Erythroblast (primary cell): Measurements from ENCODE around the gene ATF6.
A peak's percentile ranks its signal among the peaks of the same experiment; 100 is the strongest.

Source experiments
- DNase-seq, 2 experiments: peaks; one replicate each; lab custom pipeline; 2025; lab: John Stamatoyannopoulos, UW
- GATA1 ChIP-seq: IDR thresholded peaks from 2 replicates; pipeline ENCODE4 v1.6.1; 2011; ENCODE audit warnings: low read depth, mild to moderate bottlenecking, control low read depth, low read length, moderate library complexity
- POLR2A ChIP-seq: IDR thresholded peaks from 2 replicates; pipeline ENCODE4 v1.6.1; 2011; ENCODE audit warnings: mild to moderate bottlenecking, low read length

The ATF6 gene

DNA sequence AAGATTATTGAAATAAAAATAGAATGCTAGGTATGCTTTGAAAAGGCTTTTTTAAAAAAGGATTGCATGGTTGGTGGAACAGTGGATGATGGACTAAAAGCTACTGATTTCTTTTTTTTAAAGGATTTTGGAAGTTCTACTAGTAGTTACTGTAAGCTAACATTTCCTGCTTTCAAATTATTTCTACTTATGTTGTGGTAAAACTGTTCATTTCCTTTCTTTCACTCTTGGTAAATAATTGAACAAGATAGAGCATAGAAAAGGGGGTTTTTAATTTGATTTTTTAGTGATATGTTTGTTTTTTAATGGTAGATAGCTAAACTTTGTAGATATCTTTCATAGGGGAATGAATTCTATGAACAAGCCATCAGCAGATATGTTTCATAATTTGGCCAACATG lies 153.1 kb downstream of the ATF6 start:
- TF ChIP-seq POLR2A (no peak), GATA1 (no peak)

DNA sequence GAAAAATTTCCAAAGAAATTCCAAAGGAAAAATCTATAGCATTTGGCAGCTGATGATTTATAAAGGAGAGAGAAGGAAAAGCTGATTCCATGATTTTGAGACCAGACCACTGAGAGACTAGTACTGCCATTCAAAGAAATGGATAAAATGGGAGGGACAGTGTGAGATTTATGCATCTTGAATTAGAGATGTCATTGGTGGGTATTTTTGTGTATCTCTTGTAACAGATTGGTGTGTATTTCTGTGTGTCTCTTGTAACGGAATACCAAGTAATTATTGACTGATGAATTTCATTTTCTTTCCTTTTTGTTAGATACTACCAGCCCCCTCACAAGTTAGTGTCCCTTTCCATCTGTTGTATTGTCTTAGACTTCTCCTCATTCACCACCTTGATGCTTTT lies 155.4 kb downstream of the ATF6 start:
- no peak for DNase-seq
- no peak for TF ChIP-seq POLR2A
- no peak for TF ChIP-seq GATA1

More for the DNA sequence above, 153.1 kb downstream of the ATF6 start:
- DNase-seq = no peak

DNA sequence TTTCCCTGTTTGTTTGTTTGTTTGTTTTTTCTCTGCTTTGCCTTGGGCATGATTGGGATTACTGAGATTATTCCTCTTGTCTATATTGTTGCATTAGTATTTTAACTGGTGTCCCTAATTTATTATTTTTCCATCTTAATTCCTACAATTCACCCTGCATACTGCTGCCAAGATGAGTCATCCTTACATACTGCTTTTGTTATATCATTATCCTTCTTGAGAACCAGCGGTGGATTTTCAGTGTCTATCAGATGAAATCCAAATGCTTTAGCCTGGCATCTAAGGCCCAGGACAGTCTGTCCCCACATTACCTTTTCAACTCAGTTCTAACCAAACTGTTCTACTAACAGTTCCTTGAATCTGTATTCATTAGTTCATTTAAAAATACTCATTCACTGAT lies 155.9 kb downstream of the ATF6 start:
- TF ChIP-seq POLR2A = no peak
- TF ChIP-seq GATA1 = no peak
- DNase-seq = no peak

DNA sequence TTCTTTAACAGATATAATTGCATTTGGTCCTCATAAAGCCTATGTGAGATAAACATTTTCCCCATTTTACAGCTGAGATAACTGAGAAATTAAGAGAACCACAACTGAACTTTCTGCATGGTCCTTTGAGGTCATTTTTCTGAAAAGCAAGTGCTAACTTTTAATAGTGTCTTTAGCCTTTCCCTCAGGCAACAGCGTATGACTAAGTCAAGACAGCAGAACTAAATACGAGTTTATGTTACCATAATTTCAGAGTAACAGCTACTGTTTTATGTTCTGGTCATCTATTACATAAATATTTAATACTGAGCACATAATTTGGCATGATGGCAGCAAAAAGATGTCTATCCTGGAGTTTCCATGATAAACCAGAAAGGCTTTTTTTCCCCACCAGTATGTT lies 161.9 kb downstream of the ATF6 start:
- TF ChIP-seq POLR2A (no peak), GATA1 (no peak)
- no peak for DNase-seq

DNA sequence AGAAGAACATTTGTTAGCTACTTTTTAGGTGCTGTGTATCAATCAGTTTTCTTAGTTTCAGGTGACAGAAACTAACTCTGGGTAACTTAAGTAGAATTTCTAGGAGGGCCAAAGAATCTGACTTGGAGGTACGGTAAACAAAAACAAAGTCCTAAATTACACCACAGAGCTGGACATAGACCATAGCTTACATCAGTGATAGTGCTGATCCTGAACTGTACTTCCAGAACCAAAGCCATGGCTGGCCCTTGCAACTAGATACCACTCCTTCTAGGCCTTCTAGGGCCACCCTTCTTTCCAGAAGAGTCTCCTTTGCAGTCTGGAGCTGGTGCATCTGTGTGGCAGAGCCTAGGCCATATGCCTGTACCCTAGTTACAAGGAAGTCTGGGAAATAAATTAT lies 163.0 kb downstream of the ATF6 start:
- no peak for TF ChIP-seq POLR2A
- no peak for TF ChIP-seq GATA1
- no peak for DNase-seq

DNA sequence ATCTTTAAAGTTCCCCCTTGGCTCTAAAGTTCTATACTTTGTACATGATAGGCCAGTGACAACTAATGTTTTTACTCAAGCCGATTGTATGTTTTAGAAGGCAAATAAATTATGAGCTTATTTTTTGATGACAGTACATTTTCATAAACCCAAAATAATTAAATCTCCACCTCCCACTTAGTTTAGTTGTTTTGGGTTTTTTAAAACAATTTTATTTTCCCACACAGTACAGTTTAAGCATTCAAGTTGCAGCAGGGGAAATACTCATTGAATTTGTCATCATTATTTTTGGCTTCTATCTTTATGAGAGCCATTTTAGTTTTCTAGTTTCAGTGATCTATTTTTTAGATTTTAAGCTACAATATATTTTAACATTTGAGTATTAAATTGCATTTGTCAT lies 163.9 kb downstream of the ATF6 start:
- DNase-seq = no peak

DNA sequence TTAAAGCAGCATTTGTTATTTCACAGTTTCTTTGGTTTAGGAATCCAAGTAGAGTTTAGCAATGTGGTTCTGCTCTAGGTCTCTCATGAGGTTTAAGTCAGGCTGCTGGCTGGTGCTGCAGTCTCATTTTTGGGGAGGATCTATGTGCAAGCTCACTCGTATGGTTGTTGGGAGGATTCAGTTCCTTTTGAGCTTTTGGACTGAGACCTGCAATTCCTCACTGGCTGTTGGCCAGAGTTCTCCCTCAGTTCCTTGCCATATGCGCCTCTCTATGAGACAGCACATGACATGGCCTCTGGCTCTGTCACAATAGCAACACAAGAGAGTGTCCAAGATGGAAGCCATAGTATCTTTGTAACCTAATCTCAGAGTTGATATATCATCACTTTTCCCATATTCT lies 166.5 kb downstream of the ATF6 start:
- TF ChIP-seq GATA1 = no peak
- TF ChIP-seq POLR2A = no peak
- DNase-seq = peak in 1 of 2 experiments; percentile 12

More for the DNA sequence above, 163.9 kb downstream of the ATF6 start:
- TF ChIP-seq POLR2A = no peak
- no peak for TF ChIP-seq GATA1

DNA sequence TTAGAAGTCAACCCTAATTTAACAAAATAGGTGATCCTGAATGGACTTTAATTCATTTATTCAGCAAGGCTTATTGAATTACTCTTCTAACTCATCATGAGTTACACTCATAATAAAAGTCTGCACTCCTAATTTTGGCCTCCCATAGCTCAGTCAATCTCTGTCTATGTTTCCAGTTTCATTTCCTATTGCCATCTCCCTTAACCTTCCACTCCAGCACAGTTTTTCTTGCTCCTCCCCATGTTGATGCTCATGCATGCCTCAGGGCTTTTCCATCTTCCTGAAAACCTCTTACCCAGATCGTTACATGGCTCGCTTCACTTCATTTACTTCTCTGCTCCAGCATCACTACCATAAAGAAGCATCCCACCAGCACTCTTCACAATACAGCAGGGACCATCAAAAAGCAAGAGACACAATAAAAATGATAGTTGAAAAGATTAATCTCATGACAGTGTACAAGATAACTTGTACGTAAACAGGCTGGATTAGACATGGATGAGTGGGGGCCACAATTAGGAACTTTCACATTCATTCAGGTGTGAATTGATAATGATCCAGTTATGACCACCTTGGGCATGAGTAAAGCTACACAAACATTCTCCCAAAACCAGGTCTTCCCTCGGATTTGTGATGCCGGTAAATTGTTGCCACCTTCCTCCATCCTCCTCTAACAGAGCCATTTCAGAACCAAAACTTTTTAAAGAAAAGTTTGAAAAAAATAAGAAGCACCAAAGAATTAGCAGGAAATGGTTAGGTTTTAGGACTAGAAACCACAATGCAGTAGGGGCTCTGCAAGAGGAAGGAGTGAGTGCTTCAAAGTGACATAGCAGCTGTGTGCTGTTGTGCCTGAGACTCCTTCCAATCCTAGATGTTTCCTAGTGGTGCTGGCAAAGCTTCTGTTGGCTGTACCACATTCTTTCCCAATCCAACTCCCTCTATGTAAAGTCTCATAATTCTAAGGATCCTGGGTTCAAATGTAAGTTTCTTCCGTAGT lies 167.8 kb downstream of the ATF6 start:
- no peak for TF ChIP-seq GATA1
- no peak for TF ChIP-seq POLR2A
- DNase-seq = no peak

DNA sequence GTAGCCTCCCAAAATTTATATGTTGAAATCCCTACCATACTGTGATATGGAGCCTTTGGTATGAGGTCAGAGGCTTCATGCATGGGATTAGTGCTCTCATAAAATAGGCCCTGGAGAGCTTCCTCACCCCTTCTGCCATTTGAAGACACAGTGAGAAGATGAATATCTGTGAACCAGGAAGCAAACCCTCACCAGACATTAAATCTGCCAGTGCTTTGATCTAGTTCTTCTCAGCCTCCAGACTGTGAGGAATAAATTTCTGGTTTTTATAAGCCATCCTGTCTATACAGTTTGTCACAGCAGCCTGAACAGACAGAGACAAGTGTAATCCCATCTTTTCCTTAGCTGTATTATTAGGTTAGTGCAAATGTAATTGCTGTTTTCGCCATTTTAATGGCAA lies 169.1 kb downstream of the ATF6 start:
- DNase-seq = no peak
- TF ChIP-seq POLR2A (no peak), GATA1 (no peak)

DNA sequence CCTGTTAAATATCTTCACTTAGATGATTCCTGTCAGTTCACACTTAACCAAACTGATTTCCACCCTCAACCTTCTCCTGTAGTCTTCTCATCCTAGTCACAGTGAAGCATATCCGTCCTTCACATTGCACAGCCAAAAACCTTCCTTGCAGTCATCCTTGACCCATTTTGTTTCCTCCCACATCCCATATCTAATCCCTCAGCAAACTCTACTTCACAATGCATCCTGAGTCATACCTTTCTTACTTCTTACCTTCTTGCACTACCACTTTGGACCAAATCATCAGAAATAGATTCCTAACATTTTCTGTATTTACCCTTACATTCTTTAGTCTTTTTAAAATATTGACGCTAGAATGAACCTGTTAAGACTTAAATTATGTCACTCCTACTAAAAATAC lies 170.7 kb downstream of the ATF6 start:
- TF ChIP-seq POLR2A (no peak), GATA1 (no peak)
- DNase-seq = no peak

DNA sequence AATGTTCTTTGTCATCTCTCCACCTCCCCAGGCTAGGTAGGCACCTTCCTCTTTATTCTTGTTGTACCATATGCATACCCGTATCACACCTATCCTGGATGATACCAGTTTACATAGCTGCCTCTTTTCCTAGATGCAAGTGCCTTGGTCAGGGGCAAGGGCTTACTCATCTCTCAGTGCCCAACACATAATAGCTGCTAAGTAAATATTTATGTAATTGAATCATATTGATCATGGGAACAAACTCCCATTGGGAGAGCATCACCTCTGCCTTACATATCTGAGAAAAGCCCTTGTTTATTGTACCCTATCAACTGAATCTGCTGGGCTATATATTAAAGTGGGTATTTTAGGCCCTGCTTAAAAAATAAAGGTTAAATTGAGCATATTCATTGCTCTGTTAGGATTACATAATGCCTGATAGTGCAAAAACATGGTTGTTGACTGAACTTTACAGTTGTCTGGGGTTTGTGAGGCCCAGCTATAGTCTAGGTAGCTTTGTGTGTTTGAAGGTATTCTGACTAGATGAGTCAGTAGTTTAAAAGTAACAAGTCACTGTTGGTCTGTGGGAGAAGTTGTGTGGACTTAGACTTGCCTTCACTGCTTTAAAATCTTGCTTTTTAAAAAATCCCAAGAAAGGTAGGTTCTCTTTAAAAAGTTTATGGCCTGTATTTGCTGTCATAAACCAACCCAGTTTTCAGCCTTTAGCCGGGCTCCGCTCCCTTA lies 174.9 kb downstream of the ATF6 start:
- DNase-seq = peak; percentile 21 to 46
- TF ChIP-seq POLR2A (no peak), GATA1 (no peak)

DNA sequence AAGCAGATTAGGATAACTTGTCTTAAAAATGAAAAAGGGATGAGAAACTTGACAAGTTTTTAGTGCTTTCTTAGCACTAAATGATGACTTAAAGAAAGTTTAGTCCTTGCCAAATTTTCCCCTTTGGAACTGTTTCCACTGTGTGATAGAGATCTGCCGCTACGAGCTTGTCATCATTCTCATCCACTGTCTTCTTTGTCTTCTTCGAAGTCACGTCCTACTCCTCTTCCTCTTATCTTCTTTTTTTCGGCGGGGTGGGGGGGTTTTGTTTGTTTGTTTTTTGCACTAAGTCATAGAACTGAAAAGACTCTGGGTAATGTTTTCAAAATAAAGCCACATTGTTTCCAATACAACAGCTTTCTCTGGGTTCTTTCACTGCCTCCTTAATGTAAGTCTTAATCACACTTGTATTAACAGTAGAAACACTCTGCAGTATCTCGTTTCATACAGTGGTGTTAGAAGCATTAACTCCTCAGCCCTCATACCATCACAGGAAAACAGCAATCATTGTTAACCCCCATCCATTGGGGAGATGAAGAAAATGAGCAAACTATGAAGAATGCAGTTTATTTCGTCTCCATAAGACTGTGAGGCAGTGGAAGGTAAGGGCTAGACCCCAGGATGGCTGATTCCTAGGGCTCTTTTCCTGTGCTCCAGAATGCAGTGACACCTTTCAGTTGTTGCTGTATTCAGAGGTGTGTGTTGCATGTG lies 175.8 kb downstream of the ATF6 start:
- peak in 1 of 2 experiments; percentile 20 for DNase-seq
- no peak for TF ChIP-seq POLR2A

DNA sequence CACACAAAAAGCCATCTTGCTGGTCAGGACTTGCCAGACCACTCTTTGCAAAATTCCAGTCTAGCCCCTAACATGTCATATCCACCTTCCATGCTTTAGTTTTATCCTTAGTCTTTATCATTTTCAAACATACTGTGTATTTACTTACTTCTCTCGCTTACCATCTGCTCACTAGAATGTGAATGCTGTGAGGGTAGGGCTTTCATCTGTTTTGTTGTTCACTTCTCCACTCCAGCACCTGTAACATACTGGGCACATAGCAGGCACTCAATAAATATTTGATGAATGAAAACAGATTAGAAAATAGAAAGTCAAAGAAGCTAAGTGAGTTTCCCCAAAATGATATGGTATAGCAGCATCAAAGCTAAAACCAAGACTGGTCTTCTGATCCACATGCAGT lies 177.6 kb downstream of the ATF6 start:
- no peak for TF ChIP-seq POLR2A
- no peak for TF ChIP-seq GATA1
- DNase-seq = peak; percentile 44 to 63
